HG02678 (cell line): ENCODE measurements around the gene OR5AK2.
"Not testable (repeated sequence)": the region's sequence is repeated elsewhere in the genome, so short reads cannot be mapped to it uniquely, and the experiment has no call there.

Experiments
- ATAC-seq: cut with Tn5 transposase; IDR thresholded peaks from one replicate; pipeline ENCODE4 v1.9.1; 2021; ENCODE audit warnings: mild to moderate bottlenecking, moderate library complexity; ENCODE audit not compliant: unreplicated experiment

The OR5AK2 gene, protein sequence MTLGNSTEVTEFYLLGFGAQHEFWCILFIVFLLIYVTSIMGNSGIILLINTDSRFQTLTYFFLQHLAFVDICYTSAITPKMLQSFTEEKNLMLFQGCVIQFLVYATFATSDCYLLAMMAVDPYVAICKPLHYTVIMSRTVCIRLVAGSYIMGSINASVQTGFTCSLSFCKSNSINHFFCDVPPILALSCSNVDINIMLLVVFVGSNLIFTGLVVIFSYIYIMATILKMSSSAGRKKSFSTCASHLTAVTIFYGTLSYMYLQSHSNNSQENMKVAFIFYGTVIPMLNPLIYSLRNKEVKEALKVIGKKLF

GRCh38 chr11:56988614-56989013, at the start of gene OR5AK2:
OR5AK2 (plus strand) TSS chr11:56988914; CDS start chr11:56988914, 0 bp downstream.
- ATAC-seq = no peak

GRCh38 chr11:56945526-56945925, 43.2 kb upstream of the OR5AK2 start:
- not testable (repeated sequence) for ATAC-seq

- ATAC-seq = no peak
Measured at GRCh38 chr11:56948991-56949515, 39.7 kb upstream of the OR5AK2 start.

GRCh38 chr11:56950510-56950909, 38.2 kb upstream of the OR5AK2 start:
- ATAC-seq = no peak

DNA sequence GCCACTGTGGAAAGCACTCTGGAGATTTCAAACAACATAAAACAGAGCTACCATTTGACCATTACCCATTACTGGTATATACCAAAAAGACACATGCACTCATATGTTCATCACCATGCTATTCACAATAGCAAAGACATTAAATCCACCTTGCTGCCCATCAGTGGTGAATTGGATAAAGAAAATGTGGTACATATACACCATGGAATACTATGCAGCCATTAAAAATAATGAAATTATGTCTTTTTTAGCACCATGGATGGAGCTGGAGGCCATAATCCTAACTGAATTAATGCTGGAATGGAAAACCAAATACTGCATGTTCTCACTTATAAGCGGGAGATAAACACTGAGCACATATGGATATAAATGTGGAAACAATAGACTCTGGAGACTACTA, 34.8 kb upstream of the OR5AK2 start:
- ATAC-seq = not testable (repeated sequence)

GRCh38 chr11:56961609-56962008, 27.1 kb upstream of the OR5AK2 start:
- no peak for ATAC-seq

DNA sequence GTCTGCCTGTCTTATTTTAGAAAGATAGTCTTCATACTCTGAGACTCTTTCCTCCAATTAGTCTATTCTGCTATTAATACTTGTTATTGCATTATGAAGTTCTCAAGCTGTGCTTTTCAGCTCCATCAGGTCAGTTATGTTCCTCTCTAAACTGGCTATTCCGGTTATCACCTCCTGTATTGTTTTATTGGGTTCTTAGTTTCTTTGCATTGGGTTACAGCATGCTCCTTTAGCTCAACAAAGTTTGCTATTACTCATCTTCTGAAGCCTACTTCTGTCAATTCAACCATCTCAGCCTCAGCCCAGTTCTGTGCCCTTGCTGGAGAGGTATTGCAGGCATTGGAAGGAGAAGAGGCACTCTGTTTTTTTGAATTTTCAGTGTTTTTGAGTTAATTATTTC, 21.0 kb upstream of the OR5AK2 start:
- ATAC-seq = no peak

DNA sequence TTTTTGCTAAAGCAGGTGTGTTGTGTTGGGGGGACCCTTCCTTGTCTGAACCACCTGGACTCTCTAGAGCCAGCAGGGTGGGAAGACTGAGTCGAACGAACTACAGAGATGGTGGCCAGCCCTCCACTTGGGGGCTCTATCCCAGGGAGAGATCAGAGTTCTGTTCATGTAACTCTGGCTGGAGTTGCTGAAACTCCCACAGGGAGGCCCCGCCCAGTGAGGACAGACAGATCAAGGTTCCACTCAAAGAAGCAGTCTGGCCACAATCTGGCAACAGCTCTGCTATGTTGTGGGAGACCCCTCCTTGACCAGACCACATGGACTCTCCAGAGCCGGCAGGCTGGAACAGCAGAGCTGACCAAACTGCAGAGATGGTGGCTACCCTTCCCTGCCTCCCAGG, 20.2 kb upstream of the OR5AK2 start:
- no peak for ATAC-seq

DNA sequence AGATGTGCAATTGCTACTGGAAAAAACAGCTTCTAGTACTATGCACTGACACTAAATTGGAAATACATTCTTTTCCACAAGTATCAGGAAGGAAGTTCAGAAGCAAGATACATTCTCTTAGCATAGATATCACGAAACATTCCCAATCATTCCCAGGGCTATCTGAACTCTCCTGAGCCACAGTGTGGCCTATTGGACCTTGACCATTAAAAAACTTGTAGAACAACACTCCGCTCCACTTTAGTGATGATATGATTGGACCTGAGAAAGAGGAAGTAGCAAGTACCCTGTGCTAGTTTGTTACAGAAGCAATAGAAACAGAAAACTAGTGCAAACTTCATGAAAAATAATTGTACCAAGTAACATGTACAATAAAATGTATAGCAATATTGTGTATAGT, 11.4 kb upstream of the OR5AK2 start:
- ATAC-seq = no peak

- no peak for ATAC-seq
Measured at GRCh38 chr11:56990702-56991101, 2.0 kb downstream of the OR5AK2 start.

- no peak for ATAC-seq
Measured at GRCh38 chr11:56994532-56994931, 5.8 kb downstream of the OR5AK2 start.

- no peak for ATAC-seq
Measured at GRCh38 chr11:57001674-57002401, 13.1 kb downstream of the OR5AK2 start.

DNA sequence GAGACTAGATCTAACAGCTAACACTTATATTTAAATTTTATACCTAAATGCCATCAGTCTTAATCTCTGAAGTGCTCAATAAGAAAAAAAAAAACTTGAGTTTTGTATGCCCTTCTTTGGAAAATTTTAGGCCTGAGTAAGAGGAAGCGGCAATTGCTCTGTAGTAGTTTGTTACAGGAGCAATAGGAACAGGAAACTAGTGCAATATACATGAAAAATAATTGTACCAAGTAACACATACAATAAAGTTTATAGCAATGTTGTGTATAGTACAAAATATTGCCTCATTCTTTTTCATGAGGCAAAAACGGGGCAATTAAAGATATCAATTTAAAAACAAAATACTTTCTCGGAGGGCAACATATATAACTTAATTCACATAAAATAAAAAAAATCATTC, 19.7 kb downstream of the OR5AK2 start:
- ATAC-seq = no peak

- no peak for ATAC-seq
Measured at GRCh38 chr11:57015679-57016078, 27.0 kb downstream of the OR5AK2 start.

DNA sequence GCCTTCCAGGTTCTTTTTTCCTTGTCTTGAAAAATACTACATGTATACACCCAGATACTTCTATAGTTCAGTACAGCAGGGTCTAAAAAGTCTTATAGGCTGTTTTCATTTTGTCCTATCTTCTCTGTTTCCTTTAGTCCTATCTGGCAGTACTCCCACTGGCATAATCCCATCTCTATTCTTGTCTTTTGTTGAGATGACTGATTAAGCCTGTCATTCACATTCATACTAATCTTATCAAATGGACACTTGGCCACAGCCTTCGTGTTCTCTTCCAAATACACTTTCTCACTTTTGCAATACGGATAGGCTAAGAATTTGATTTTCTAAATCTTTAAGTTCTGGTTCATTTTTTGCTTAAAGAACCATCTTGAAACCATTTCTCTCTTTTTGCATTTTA, 42.8 kb downstream of the OR5AK2 start:
- no peak for ATAC-seq
